Type B pancreatic cell (in vitro differentiated cells): ENCODE data around the gene FRMD4A. TPM values are rescaled to one million over a fixed set of nuclear protein-coding genes. Genes with fewer than 3 reads are reported as not detected.

Experiments
- DNase-seq: peaks from one replicate; pipeline ENCODE4 v3.0.0; 2021; ENCODE audit warnings: mixed read lengths; ENCODE audit not compliant: unreplicated experiment; ENCODE audit errors: extremely low spot score
- H3K27ac Mint-ChIP-seq: 2 replicates; pipeline ENCODE4 v1.8.0; 2021; ENCODE audit warnings: mild to moderate bottlenecking, mixed read lengths
- H3K27me3 Mint-ChIP-seq: 2 replicates; pipeline ENCODE4 v1.8.0; 2021; ENCODE audit warnings: mixed read lengths
- H3K36me3 Mint-ChIP-seq: 2 replicates; pipeline ENCODE4 v1.8.0; 2021; ENCODE audit warnings: mixed read lengths
- H3K4me1 Mint-ChIP-seq: one replicate; pipeline ENCODE4 v1.8.0; 2021; ENCODE audit warnings: mixed read lengths; ENCODE audit not compliant: unreplicated experiment
- H3K4me3 Mint-ChIP-seq: 2 replicates; pipeline ENCODE4 v1.8.0; 2021; ENCODE audit warnings: mild to moderate bottlenecking, mixed read lengths
- H3K9me3 Mint-ChIP-seq: 2 replicates; pipeline ENCODE4 v1.8.0; 2021; ENCODE audit warnings: mixed read lengths
- total RNA-seq: library from RNA; stranded (reverse); gene quantifications from 2 replicates; pipeline ENCODE4 v1.2.1, GENCODE V29; 2021; ENCODE audit warnings: low replicate concordance
- TF ChIP-seq, protein P1 (sequence below): fragments of 200-600 bp; sonication (generic); conservative IDR thresholded peaks from 2 replicates; pipeline ENCODE4 v1.5.0; 2021; ENCODE audit warnings: antibody characterized with exemption, mild to moderate bottlenecking

The FRMD4A gene
- total RNA-seq, 1 donor from 2014 or later = 88.9 TPM

- Mint-ChIP-seq H3K27me3 (no peaks in the 10 kb centered on the region), H3K4me3 (no peak overlapping the region), H3K9me3 (no peaks in the 10 kb centered on the region), H3K27ac (no peak overlapping the region), H3K36me3 (no peaks in the 10 kb centered on the region), H3K4me1 (peaks cover 13% of the 10 kb centered on the region)
- TF ChIP-seq, protein P1, sequence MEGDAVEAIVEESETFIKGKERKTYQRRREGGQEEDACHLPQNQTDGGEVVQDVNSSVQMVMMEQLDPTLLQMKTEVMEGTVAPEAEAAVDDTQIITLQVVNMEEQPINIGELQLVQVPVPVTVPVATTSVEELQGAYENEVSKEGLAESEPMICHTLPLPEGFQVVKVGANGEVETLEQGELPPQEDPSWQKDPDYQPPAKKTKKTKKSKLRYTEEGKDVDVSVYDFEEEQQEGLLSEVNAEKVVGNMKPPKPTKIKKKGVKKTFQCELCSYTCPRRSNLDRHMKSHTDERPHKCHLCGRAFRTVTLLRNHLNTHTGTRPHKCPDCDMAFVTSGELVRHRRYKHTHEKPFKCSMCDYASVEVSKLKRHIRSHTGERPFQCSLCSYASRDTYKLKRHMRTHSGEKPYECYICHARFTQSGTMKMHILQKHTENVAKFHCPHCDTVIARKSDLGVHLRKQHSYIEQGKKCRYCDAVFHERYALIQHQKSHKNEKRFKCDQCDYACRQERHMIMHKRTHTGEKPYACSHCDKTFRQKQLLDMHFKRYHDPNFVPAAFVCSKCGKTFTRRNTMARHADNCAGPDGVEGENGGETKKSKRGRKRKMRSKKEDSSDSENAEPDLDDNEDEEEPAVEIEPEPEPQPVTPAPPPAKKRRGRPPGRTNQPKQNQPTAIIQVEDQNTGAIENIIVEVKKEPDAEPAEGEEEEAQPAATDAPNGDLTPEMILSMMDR = no peak
- no peak for DNase-seq
Measured at GRCh38 chr10:14261336-14261735, 69.4 kb downstream of the FRMD4A start.

- DNase-seq = no peak
- Mint-ChIP-seq H3K27ac (no peak overlapping the region), H3K4me1 (peaks cover 18% of the 10 kb centered on the region), H3K9me3 (no peaks in the 10 kb centered on the region), H3K36me3 (no peaks in the 10 kb centered on the region), H3K4me3 (peak overlapping the region; percentile 4), H3K27me3 (no peaks in the 10 kb centered on the region)
- TF ChIP-seq, protein P1 = no peak
Measured at GRCh38 chr10:14259696-14260566, 70.8 kb downstream of the FRMD4A start.

DNA sequence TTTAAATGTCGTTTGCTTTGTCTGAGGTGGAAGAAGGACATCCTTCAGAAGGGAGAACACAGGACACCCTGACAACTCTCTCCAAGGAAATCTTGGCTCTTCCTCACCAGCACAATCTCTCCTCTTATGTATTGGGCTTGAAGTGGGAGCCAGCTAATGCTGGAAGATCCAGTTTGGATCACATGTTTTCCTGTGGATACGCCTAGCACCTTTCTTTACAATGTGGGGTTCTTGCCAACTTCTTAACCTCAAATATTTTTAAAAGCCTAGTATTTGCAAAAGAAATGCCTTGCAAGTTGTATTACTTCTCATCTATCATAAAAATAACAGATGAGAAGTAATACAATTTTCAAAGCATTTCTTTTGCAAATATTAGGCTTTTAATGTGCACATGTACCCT lies 76.4 kb downstream of the FRMD4A start:
- Mint-ChIP-seq H3K27me3 (no peaks in the 10 kb centered on the region), H3K9me3 (no peaks in the 10 kb centered on the region), H3K36me3 (no peaks in the 10 kb centered on the region), H3K4me3 (no peak overlapping the region), H3K27ac (no peak overlapping the region), H3K4me1 (peaks cover 6% of the 10 kb centered on the region)
- DNase-seq = no peak
- TF ChIP-seq, protein P1 = no peak

DNA sequence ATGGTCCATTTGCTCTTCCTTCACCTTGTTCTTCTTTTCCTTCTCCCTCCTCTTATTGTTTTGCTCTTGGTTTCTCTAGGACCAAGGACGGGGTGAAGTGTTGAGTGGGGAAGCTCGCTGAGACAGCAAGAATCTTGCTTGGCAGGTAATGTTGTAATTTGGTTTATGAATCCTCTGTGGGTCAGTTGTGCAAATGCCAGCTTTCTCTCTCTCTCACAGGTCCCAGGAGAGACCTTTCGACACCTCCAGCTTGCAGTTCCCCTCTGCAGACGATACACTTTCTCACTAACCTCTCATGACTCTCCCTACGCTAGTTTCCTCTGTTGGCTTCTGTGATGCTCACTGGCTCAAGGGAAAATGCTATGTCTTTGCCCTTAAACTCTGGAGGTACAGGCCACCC lies 77.0 kb downstream of the FRMD4A start:
- Mint-ChIP-seq H3K4me3 (no peak overlapping the region), H3K27me3 (no peaks in the 10 kb centered on the region), H3K4me1 (peaks cover 6% of the 10 kb centered on the region), H3K9me3 (no peaks in the 10 kb centered on the region), H3K36me3 (no peaks in the 10 kb centered on the region), H3K27ac (no peak overlapping the region)
- DNase-seq = no peak
- TF ChIP-seq, protein P1 = no peak

DNA sequence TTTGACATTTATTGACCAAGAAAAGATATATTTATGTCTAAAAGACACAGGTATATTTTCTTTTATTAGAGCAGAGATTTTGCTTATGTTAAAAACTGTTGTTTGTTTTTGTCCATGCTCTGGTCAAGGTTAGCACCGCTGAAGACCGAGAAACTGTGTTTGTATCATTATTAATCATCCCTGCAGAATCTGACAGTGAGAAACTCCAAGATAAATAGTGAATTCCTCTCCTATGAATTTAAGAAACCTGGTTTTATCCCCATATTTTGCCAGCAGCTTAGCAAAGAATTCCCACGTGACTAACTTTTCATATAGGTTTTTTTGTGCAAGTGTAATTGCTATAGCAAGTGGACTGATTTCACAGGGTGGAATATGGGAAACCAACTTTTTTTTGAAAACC lies 77.6 kb downstream of the FRMD4A start:
- H3K27ac Mint-ChIP-seq = no peak overlapping the region
- TF ChIP-seq, protein P1 = no peak
- H3K27me3 Mint-ChIP-seq = no peaks in the 10 kb centered on the region
- H3K4me3 Mint-ChIP-seq = no peak overlapping the region
- H3K4me1 Mint-ChIP-seq = peaks cover 6% of the 10 kb centered on the region
- no peaks in the 10 kb centered on the region for H3K36me3 Mint-ChIP-seq
- DNase-seq = no peak
- no peaks in the 10 kb centered on the region for H3K9me3 Mint-ChIP-seq
